ENCODE data around the gene CFAP20DC.
A peak's percentile ranks its signal among the peaks of the same experiment; 100 is the strongest.
"Not testable (repeated sequence)": the region's sequence is repeated elsewhere in the genome, so short reads cannot be mapped to it uniquely, and the experiment has no call there.

Gene CFAP20DC

GRCh38 chr3:58720526-58720925 is 329.3 kb downstream of the CFAP20DC start:
- no peaks in the 10 kb centered on the region for H3K9me3 ChIP-seq (ENCODE audit: control insufficient read depth in 2 of 2, low read length in 2 of 2)
- H3K4me3 ChIP-seq (ENCODE audit: low read length in 2 of 2), result no peak overlapping the region
- H3K4me1 ChIP-seq (ENCODE audit: control insufficient read depth in 2 of 2, insufficient read depth in 2 of 2, low read length in 2 of 2), result peaks cover 3 to 17% of the 10 kb centered on the region in 2 donors
- no peaks in the 10 kb centered on the region for H3K27me3 ChIP-seq (ENCODE audit: control insufficient read depth in 2 of 2, insufficient read depth in 2 of 2, low read length in 2 of 2)
- H3K27ac ChIP-seq (ENCODE audit: low read depth in 2 of 2, low read length in 2 of 2), result peak overlapping the region in 1 of 2 donors; percentile 57
- H3K36me3 ChIP-seq (ENCODE audit: control insufficient read depth in 2 of 2, insufficient read depth in 2 of 2, low read length in 2 of 2), result no peaks in the 10 kb centered on the region
- no peak overlapping the region for H3K9ac ChIP-seq (ENCODE audit: low read depth in 1 of 2, low read length in 2 of 2)

- Histone ChIP-seq H3K9me3 (ENCODE audit: control insufficient read depth in 2 of 2, low read length in 2 of 2) (no peaks in the 10 kb centered on the region), H3K9ac (ENCODE audit: low read depth in 1 of 2, low read length in 2 of 2) (no peak overlapping the region), H3K27ac (ENCODE audit: low read depth in 2 of 2, low read length in 2 of 2) (peak overlapping the region in 1 of 2 donors; percentile 57), H3K4me3 (ENCODE audit: low read length in 2 of 2) (no peak overlapping the region), H3K27me3 (ENCODE audit: control insufficient read depth in 2 of 2, insufficient read depth in 2 of 2, low read length in 2 of 2) (no peaks in the 10 kb centered on the region), H3K4me1 (ENCODE audit: control insufficient read depth in 2 of 2, insufficient read depth in 2 of 2, low read length in 2 of 2) (peaks cover 3 to 17% of the 10 kb centered on the region in 2 donors), H3K36me3 (ENCODE audit: control insufficient read depth in 2 of 2, insufficient read depth in 2 of 2, low read length in 2 of 2) (no peaks in the 10 kb centered on the region)
These were observed 330.1 kb downstream of the CFAP20DC start for GRCh38 chr3:58719684-58720083.

GRCh38 chr3:58713715-58714401 is 336.0 kb downstream of the CFAP20DC start:
- H3K9ac ChIP-seq (ENCODE audit: low read depth in 1 of 2, low read length in 2 of 2), result no peak overlapping the region
- peaks cover 0 to 2% of the 10 kb centered on the region in 2 donors for H3K9me3 ChIP-seq (ENCODE audit: control insufficient read depth in 2 of 2, low read length in 2 of 2)
- peaks cover 0 to 3% of the 10 kb centered on the region in 2 donors for H3K4me1 ChIP-seq (ENCODE audit: control insufficient read depth in 2 of 2, insufficient read depth in 2 of 2, low read length in 2 of 2)
- H3K27me3 ChIP-seq (ENCODE audit: control insufficient read depth in 2 of 2, insufficient read depth in 2 of 2, low read length in 2 of 2), result no peaks in the 10 kb centered on the region
- H3K27ac ChIP-seq (ENCODE audit: low read depth in 2 of 2, low read length in 2 of 2), result peak overlapping the region in 1 of 2 donors; percentile 62
- no peaks in the 10 kb centered on the region for H3K36me3 ChIP-seq (ENCODE audit: control insufficient read depth in 2 of 2, insufficient read depth in 2 of 2, low read length in 2 of 2)
- no peak overlapping the region for H3K4me3 ChIP-seq (ENCODE audit: low read length in 2 of 2)

- no peaks in the 10 kb centered on the region for H3K27me3 ChIP-seq (ENCODE audit: control insufficient read depth in 2 of 2, insufficient read depth in 2 of 2, low read length in 2 of 2)
- H3K9me3 ChIP-seq (ENCODE audit: control insufficient read depth in 2 of 2, low read length in 2 of 2), result peaks cover 0 to 2% of the 10 kb centered on the region in 2 donors
- no peaks in the 10 kb centered on the region for H3K36me3 ChIP-seq (ENCODE audit: control insufficient read depth in 2 of 2, insufficient read depth in 2 of 2, low read length in 2 of 2)
- no peak overlapping the region for H3K4me3 ChIP-seq (ENCODE audit: low read length in 2 of 2)
- H3K4me1 ChIP-seq (ENCODE audit: control insufficient read depth in 2 of 2, insufficient read depth in 2 of 2, low read length in 2 of 2), result peaks cover 0 to 3% of the 10 kb centered on the region in 2 donors
- no peak overlapping the region for H3K27ac ChIP-seq (ENCODE audit: low read depth in 2 of 2, low read length in 2 of 2)
- no peak overlapping the region for H3K9ac ChIP-seq (ENCODE audit: low read depth in 1 of 2, low read length in 2 of 2)
These were observed 338.0 kb downstream of the CFAP20DC start for GRCh38 chr3:58711871-58712270.

GRCh38 chr3:58708983-58709382 is 340.8 kb downstream of the CFAP20DC start:
- not testable (repeated sequence) for H3K27me3 ChIP-seq (ENCODE audit: control insufficient read depth in 2 of 2, insufficient read depth in 2 of 2, low read length in 2 of 2); H3K27ac ChIP-seq (ENCODE audit: low read depth in 2 of 2, low read length in 2 of 2); H3K4me1 ChIP-seq (ENCODE audit: control insufficient read depth in 2 of 2, insufficient read depth in 2 of 2, low read length in 2 of 2); H3K36me3 ChIP-seq (ENCODE audit: control insufficient read depth in 2 of 2, insufficient read depth in 2 of 2, low read length in 2 of 2); H3K4me3 ChIP-seq (ENCODE audit: low read length in 2 of 2); H3K9me3 ChIP-seq (ENCODE audit: control insufficient read depth in 2 of 2, low read length in 2 of 2); H3K9ac ChIP-seq (ENCODE audit: low read depth in 1 of 2, low read length in 2 of 2)

GRCh38 chr3:58708116-58708791 is 341.6 kb downstream of the CFAP20DC start:
- no peak overlapping the region for H3K9ac ChIP-seq (ENCODE audit: low read depth in 1 of 2, low read length in 2 of 2)
- H3K36me3 ChIP-seq (ENCODE audit: control insufficient read depth in 2 of 2, insufficient read depth in 2 of 2, low read length in 2 of 2), result no peaks in the 10 kb centered on the region
- peaks cover 0 to 2% of the 10 kb centered on the region in 2 donors for H3K9me3 ChIP-seq (ENCODE audit: control insufficient read depth in 2 of 2, low read length in 2 of 2)
- no peak overlapping the region for H3K27ac ChIP-seq (ENCODE audit: low read depth in 2 of 2, low read length in 2 of 2)
- no peaks in the 10 kb centered on the region for H3K4me1 ChIP-seq (ENCODE audit: control insufficient read depth in 2 of 2, insufficient read depth in 2 of 2, low read length in 2 of 2)
- no peak overlapping the region for H3K4me3 ChIP-seq (ENCODE audit: low read length in 2 of 2)
- no peaks in the 10 kb centered on the region for H3K27me3 ChIP-seq (ENCODE audit: control insufficient read depth in 2 of 2, insufficient read depth in 2 of 2, low read length in 2 of 2)

GRCh38 chr3:58707390-58707930 is 342.4 kb downstream of the CFAP20DC start:
- H3K27ac ChIP-seq (ENCODE audit: low read depth in 2 of 2, low read length in 2 of 2), result no peak overlapping the region
- H3K36me3 ChIP-seq (ENCODE audit: control insufficient read depth in 2 of 2, insufficient read depth in 2 of 2, low read length in 2 of 2), result no peaks in the 10 kb centered on the region
- no peaks in the 10 kb centered on the region for H3K27me3 ChIP-seq (ENCODE audit: control insufficient read depth in 2 of 2, insufficient read depth in 2 of 2, low read length in 2 of 2)
- H3K4me3 ChIP-seq (ENCODE audit: low read length in 2 of 2), result no peak overlapping the region
- no peak overlapping the region for H3K9ac ChIP-seq (ENCODE audit: low read depth in 1 of 2, low read length in 2 of 2)
- H3K9me3 ChIP-seq (ENCODE audit: control insufficient read depth in 2 of 2, low read length in 2 of 2), result peaks cover 0 to 2% of the 10 kb centered on the region in 2 donors
- H3K4me1 ChIP-seq (ENCODE audit: control insufficient read depth in 2 of 2, insufficient read depth in 2 of 2, low read length in 2 of 2), result no peaks in the 10 kb centered on the region

- H3K9me3 ChIP-seq (ENCODE audit: control insufficient read depth in 2 of 2, low read length in 2 of 2), result peaks cover 0 to 2% of the 10 kb centered on the region in 2 donors
- H3K4me1 ChIP-seq (ENCODE audit: control insufficient read depth in 2 of 2, insufficient read depth in 2 of 2, low read length in 2 of 2), result no peaks in the 10 kb centered on the region
- H3K9ac ChIP-seq (ENCODE audit: low read depth in 1 of 2, low read length in 2 of 2), result no peak overlapping the region
- H3K27ac ChIP-seq (ENCODE audit: low read depth in 2 of 2, low read length in 2 of 2), result no peak overlapping the region
- H3K4me3 ChIP-seq (ENCODE audit: low read length in 2 of 2), result no peak overlapping the region
- H3K36me3 ChIP-seq (ENCODE audit: control insufficient read depth in 2 of 2, insufficient read depth in 2 of 2, low read length in 2 of 2), result no peaks in the 10 kb centered on the region
- H3K27me3 ChIP-seq (ENCODE audit: control insufficient read depth in 2 of 2, insufficient read depth in 2 of 2, low read length in 2 of 2), result no peaks in the 10 kb centered on the region
These were observed 343.2 kb downstream of the CFAP20DC start for GRCh38 chr3:58706395-58707167.

GRCh38 chr3:58704745-58705144 is 345.1 kb downstream of the CFAP20DC start:
- Histone ChIP-seq H3K27me3 (ENCODE audit: control insufficient read depth in 2 of 2, insufficient read depth in 2 of 2, low read length in 2 of 2) (no peaks in the 10 kb centered on the region), H3K9me3 (ENCODE audit: control insufficient read depth in 2 of 2, low read length in 2 of 2) (no peaks in the 10 kb centered on the region), H3K9ac (ENCODE audit: low read depth in 1 of 2, low read length in 2 of 2) (no peak overlapping the region), H3K27ac (ENCODE audit: low read depth in 2 of 2, low read length in 2 of 2) (no peak overlapping the region), H3K4me3 (ENCODE audit: low read length in 2 of 2) (no peak overlapping the region), H3K4me1 (ENCODE audit: control insufficient read depth in 2 of 2, insufficient read depth in 2 of 2, low read length in 2 of 2) (no peaks in the 10 kb centered on the region), H3K36me3 (ENCODE audit: control insufficient read depth in 2 of 2, insufficient read depth in 2 of 2, low read length in 2 of 2) (no peaks in the 10 kb centered on the region)

- not testable (repeated sequence) for H3K4me3 ChIP-seq (ENCODE audit: low read length in 2 of 2); H3K27ac ChIP-seq (ENCODE audit: low read depth in 2 of 2, low read length in 2 of 2)
These were observed 345.5 kb downstream of the CFAP20DC start for GRCh38 chr3:58704304-58704703.

More at GRCh38 chr3:58704304-58704703, 345.5 kb downstream of the CFAP20DC start:
- not testable (repeated sequence) for H3K27me3 ChIP-seq (ENCODE audit: control insufficient read depth in 2 of 2, insufficient read depth in 2 of 2, low read length in 2 of 2); H3K36me3 ChIP-seq (ENCODE audit: control insufficient read depth in 2 of 2, insufficient read depth in 2 of 2, low read length in 2 of 2); H3K4me1 ChIP-seq (ENCODE audit: control insufficient read depth in 2 of 2, insufficient read depth in 2 of 2, low read length in 2 of 2); H3K9me3 ChIP-seq (ENCODE audit: control insufficient read depth in 2 of 2, low read length in 2 of 2); H3K9ac ChIP-seq (ENCODE audit: low read depth in 1 of 2, low read length in 2 of 2)
